ENCODE results near the gene TBC1D9B.
"Not testable (repeated sequence)": the region's sequence is repeated elsewhere in the genome, so short reads cannot be mapped to it uniquely, and the experiment has no call there.

TBC1D9B gene

GRCh38 chr5:179885491-179886090, 22.1 kb downstream of the TBC1D9B start:
- no peak for DNase-seq (ENCODE audit: low read depth)

GRCh38 chr5:179883163-179883562, 24.5 kb downstream of the TBC1D9B start:
- DNase-seq (ENCODE audit: low read depth) = no peak

- no peak for DNase-seq (ENCODE audit: low read depth)
Observed at GRCh38 chr5:179882338-179882737, 25.4 kb downstream of the TBC1D9B start.

- no peak for DNase-seq (ENCODE audit: low read depth)
Observed at GRCh38 chr5:179880848-179881590, 26.7 kb downstream of the TBC1D9B start.

- no peak for DNase-seq (ENCODE audit: low read depth)
Observed at GRCh38 chr5:179880066-179880650, 27.5 kb downstream of the TBC1D9B start.

GRCh38 chr5:179879690-179880010, 28.0 kb downstream of the TBC1D9B start:
- DNase-seq (ENCODE audit: low read depth) = no peak

GRCh38 chr5:179879003-179879689, 28.6 kb downstream of the TBC1D9B start:
- no peak for DNase-seq (ENCODE audit: low read depth)

GRCh38 chr5:179878222-179879002, 29.3 kb downstream of the TBC1D9B start:
- DNase-seq (ENCODE audit: low read depth) = no peak

GRCh38 chr5:179876610-179876952, 31.1 kb downstream of the TBC1D9B start:
- DNase-seq (ENCODE audit: low read depth) = no peak

GRCh38 chr5:179875741-179876609, 31.7 kb downstream of the TBC1D9B start:
- DNase-seq (ENCODE audit: low read depth) = no peak

GRCh38 chr5:179874536-179875292, 33.0 kb downstream of the TBC1D9B start:
- no peak for DNase-seq (ENCODE audit: low read depth)

GRCh38 chr5:179874136-179874535, 33.6 kb downstream of the TBC1D9B start:
- no peak for DNase-seq (ENCODE audit: low read depth)

GRCh38 chr5:179873588-179874110, 34.0 kb downstream of the TBC1D9B start:
- no peak for DNase-seq (ENCODE audit: low read depth)

GRCh38 chr5:179872828-179873575, 34.7 kb downstream of the TBC1D9B start:
- DNase-seq (ENCODE audit: low read depth) = no peak

- DNase-seq (ENCODE audit: low read depth) = no peak
Observed at GRCh38 chr5:179872055-179872827, 35.5 kb downstream of the TBC1D9B start.

GRCh38 chr5:179871533-179871932, 36.2 kb downstream of the TBC1D9B start:
- not testable (repeated sequence) for DNase-seq (ENCODE audit: low read depth)

GRCh38 chr5:179870952-179871351, 36.7 kb downstream of the TBC1D9B start:
- no peak for DNase-seq (ENCODE audit: low read depth)

GRCh38 chr5:179870403-179870903, 37.2 kb downstream of the TBC1D9B start:
- no peak for DNase-seq (ENCODE audit: low read depth)

All from GM04504 (cell line).